ENCODE data around the gene NEU1.

Gene NEU1

DNA sequence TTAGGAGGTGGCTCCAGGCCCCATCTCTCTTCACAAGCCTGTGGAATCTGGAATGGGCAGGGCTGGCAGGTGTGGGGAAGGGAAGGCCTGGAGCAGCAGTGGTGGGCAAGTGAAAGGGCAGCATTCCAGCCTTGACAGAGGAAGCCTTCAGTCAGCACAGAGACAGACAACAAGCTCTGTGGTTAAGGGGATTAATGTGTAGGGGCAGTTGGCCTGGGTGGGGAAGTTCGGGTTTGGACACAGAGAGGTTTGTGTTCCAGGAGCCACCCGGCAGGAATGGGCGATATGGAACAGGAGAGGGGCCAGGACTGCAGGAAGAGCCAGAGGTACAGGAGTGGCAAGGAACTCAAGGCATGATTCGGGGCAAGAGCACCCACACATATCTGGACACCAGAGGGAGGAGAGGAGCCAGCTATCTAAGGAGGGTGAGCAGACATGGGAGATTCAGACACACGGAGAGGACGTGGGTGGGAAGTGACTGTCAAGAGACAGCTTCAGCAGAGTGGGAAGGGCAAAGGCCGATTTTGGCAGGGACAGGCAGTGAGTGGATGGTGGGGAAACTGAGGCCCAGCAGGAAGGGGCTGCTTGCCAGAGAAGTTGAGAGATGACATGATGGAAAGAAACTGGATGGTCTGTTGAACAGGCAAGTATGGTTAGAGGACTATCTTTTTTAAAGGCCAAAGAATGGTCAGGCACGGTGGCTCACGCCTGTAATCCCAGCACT lies 18.7 kb upstream of the NEU1 start:
- no peak overlapping the region for H3K9ac ChIP-seq (ENCODE audit: low read length)

DNA sequence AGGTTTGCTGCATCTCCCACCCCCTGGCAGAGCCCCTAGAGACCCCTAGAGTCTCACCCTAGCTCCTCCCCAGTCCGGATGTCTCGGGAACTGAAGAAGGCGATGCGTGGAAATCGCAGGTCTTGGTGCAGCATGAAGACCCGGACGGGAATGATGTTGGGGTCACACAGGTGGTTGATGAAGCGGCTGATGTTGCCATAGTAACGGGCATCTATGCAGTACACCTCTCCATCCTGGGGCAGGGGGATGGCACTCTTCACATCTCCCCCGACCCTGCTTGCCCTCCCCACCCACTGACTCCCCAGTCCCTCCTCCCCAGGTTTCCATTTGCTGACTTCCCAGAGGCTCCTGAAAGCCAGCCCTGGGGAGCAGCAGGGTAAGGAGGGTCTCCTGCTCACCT lies 18.0 kb upstream of the NEU1 start:
- Histone ChIP-seq H3K14ac (ENCODE audit: low read length in 2 of 2) (no peak overlapping the region), H3K36me3 (ENCODE audit: control insufficient read depth in 1 of 2, insufficient read depth in 2 of 2, low read depth in 1 of 2, low read length in 2 of 2) (peaks cover 58 to 61% of the 10 kb centered on the region in 2 experiments), H2BK12ac (ENCODE audit: low read length in 2 of 2) (no peak overlapping the region), H2BK15ac (ENCODE audit: low read depth, poor library complexity, severe bottlenecking) (no peak overlapping the region), H3K9me3 (ENCODE audit: control insufficient read depth, low read length) (no peaks in the 10 kb centered on the region), H2BK120ac (ENCODE audit: low read depth, low read length) (no peak overlapping the region), H2BK5ac (ENCODE audit: low read depth, low read length, poor library complexity, severe bottlenecking) (no peak overlapping the region), H4K91ac (ENCODE audit: low read length) (no peak overlapping the region), H3K27me3 (ENCODE audit: control insufficient read depth in 1 of 2, insufficient read depth in 1 of 2, low read length in 2 of 2) (no peaks in the 10 kb centered on the region), H4K8ac (ENCODE audit: low read length) (no peak overlapping the region), H3K9ac (ENCODE audit: low read length) (no peak overlapping the region), H3K18ac (ENCODE audit: low read depth in 1 of 2, low read length in 2 of 2) (no peak overlapping the region), H2AK5ac (ENCODE audit: low read length, severe bottlenecking) (no peak overlapping the region), H3K4ac (ENCODE audit: low read depth in 1 of 2, low read length in 2 of 2) (no peak overlapping the region), H3K23ac (ENCODE audit: low read length in 2 of 2) (no peak overlapping the region), H2AFZ (ENCODE audit: low read depth, low read length) (no peak overlapping the region), H3K4me3 (ENCODE audit: insufficient read depth in 1 of 2, low read depth in 1 of 2, low read length in 2 of 2) (no peak overlapping the region), H3K79me1 (replicated peaks; ENCODE audit: low read length, poor library complexity, severe bottlenecking) (no peaks in the 10 kb centered on the region), H3K4me2 (ENCODE audit: low read length, poor library complexity, severe bottlenecking) (no peak overlapping the region), H3K4me1 (ENCODE audit: control insufficient read depth, insufficient read depth, low read depth, low read length) (peaks cover 9% of the 10 kb centered on the region), H3K27ac (ENCODE audit: low read length, poor library complexity, severe bottlenecking) (no peak overlapping the region)
- no peak for DNase-seq
- WGBS, result 95% methylated on average over 9 of the region's 10 CpGs

More for the DNA sequence above, 18.7 kb upstream of the NEU1 start:
- H2BK5ac ChIP-seq (ENCODE audit: low read depth, low read length, poor library complexity, severe bottlenecking), result no peak overlapping the region
- no peaks in the 10 kb centered on the region for H3K79me1 ChIP-seq (replicated peaks; ENCODE audit: low read length, poor library complexity, severe bottlenecking)
- H2BK120ac ChIP-seq (ENCODE audit: low read depth, low read length), result no peak overlapping the region
- no peak overlapping the region for H3K4ac ChIP-seq (ENCODE audit: low read depth in 1 of 2, low read length in 2 of 2)
- no peak overlapping the region for H3K4me3 ChIP-seq (ENCODE audit: insufficient read depth in 1 of 2, low read depth in 1 of 2, low read length in 2 of 2)
- no peak overlapping the region for H2BK15ac ChIP-seq (ENCODE audit: low read depth, poor library complexity, severe bottlenecking)
- no peaks in the 10 kb centered on the region for H3K9me3 ChIP-seq (ENCODE audit: control insufficient read depth, low read length)
- H3K23ac ChIP-seq (ENCODE audit: low read length in 2 of 2), result no peak overlapping the region
- peaks cover 9% of the 10 kb centered on the region for H3K4me1 ChIP-seq (ENCODE audit: control insufficient read depth, insufficient read depth, low read depth, low read length)
- peaks cover 62 to 64% of the 10 kb centered on the region in 2 experiments for H3K36me3 ChIP-seq (ENCODE audit: control insufficient read depth in 1 of 2, insufficient read depth in 2 of 2, low read depth in 1 of 2, low read length in 2 of 2)
- no peak overlapping the region for H3K27ac ChIP-seq (ENCODE audit: low read length, poor library complexity, severe bottlenecking)
- no peak overlapping the region for H4K91ac ChIP-seq (ENCODE audit: low read length)
- H3K14ac ChIP-seq (ENCODE audit: low read length in 2 of 2), result no peak overlapping the region
- no peak overlapping the region for H3K4me2 ChIP-seq (ENCODE audit: low read length, poor library complexity, severe bottlenecking)
- no peak for DNase-seq
- H3K18ac ChIP-seq (ENCODE audit: low read depth in 1 of 2, low read length in 2 of 2), result no peak overlapping the region
- H3K27me3 ChIP-seq (ENCODE audit: control insufficient read depth in 1 of 2, insufficient read depth in 1 of 2, low read length in 2 of 2), result no peaks in the 10 kb centered on the region
- no peak overlapping the region for H4K8ac ChIP-seq (ENCODE audit: low read length)
- 96% methylated on average over 9 of the region's 9 CpGs for WGBS
- H2BK12ac ChIP-seq (ENCODE audit: low read length in 2 of 2), result no peak overlapping the region
- H2AK5ac ChIP-seq (ENCODE audit: low read length, severe bottlenecking), result no peak overlapping the region
- no peak overlapping the region for H2AFZ ChIP-seq (ENCODE audit: low read depth, low read length)

DNA sequence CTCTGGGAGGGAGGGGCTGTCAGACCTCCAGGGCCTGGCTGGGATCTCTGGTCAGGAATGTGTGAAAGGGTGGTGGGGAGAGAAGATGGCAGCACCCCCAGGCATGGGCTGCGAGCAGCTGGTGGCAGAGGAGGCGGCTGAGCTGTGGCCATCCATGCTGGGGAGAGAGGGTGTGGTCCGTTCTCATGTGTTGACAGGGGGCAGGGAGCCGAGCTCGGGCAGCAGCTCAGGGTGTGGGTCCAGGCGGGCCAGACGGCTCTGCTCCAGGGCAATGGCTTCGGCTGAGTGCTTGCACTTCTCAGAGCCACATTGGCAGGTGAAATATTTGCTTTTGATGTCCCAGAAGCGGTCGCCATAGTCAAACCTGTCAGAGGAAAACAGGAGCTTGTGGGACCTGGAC lies 17.3 kb upstream of the NEU1 start:
- Histone ChIP-seq H3K36me3 (ENCODE audit: control insufficient read depth in 1 of 2, insufficient read depth in 2 of 2, low read depth in 1 of 2, low read length in 2 of 2) (peaks cover 53 to 56% of the 10 kb centered on the region in 2 experiments), H4K8ac (ENCODE audit: low read length) (no peak overlapping the region), H3K18ac (ENCODE audit: low read depth in 1 of 2, low read length in 2 of 2) (no peak overlapping the region), H3K27me3 (ENCODE audit: control insufficient read depth in 1 of 2, insufficient read depth in 1 of 2, low read length in 2 of 2) (no peaks in the 10 kb centered on the region), H2BK15ac (ENCODE audit: low read depth, poor library complexity, severe bottlenecking) (no peak overlapping the region), H3K23ac (ENCODE audit: low read length in 2 of 2) (no peak overlapping the region), H2AFZ (ENCODE audit: low read depth, low read length) (no peak overlapping the region), H3K79me1 (replicated peaks; ENCODE audit: low read length, poor library complexity, severe bottlenecking) (no peaks in the 10 kb centered on the region), H3K4me2 (ENCODE audit: low read length, poor library complexity, severe bottlenecking) (no peak overlapping the region), H3K9ac (ENCODE audit: low read length) (no peak overlapping the region), H3K27ac (ENCODE audit: low read length, poor library complexity, severe bottlenecking) (no peak overlapping the region), H2BK120ac (ENCODE audit: low read depth, low read length) (no peak overlapping the region), H3K9me3 (ENCODE audit: control insufficient read depth, low read length) (no peaks in the 10 kb centered on the region), H2BK5ac (ENCODE audit: low read depth, low read length, poor library complexity, severe bottlenecking) (no peak overlapping the region), H3K14ac (ENCODE audit: low read length in 2 of 2) (no peak overlapping the region), H3K4me3 (ENCODE audit: insufficient read depth in 1 of 2, low read depth in 1 of 2, low read length in 2 of 2) (no peak overlapping the region), H3K4me1 (ENCODE audit: control insufficient read depth, insufficient read depth, low read depth, low read length) (peaks cover 9% of the 10 kb centered on the region), H3K4ac (ENCODE audit: low read depth in 1 of 2, low read length in 2 of 2) (no peak overlapping the region), H4K91ac (ENCODE audit: low read length) (no peak overlapping the region), H2BK12ac (ENCODE audit: low read length in 2 of 2) (no peak overlapping the region), H2AK5ac (ENCODE audit: low read length, severe bottlenecking) (no peak overlapping the region)
- no peak for DNase-seq
- 97% methylated on average over 10 of the region's 10 CpGs for WGBS

DNA sequence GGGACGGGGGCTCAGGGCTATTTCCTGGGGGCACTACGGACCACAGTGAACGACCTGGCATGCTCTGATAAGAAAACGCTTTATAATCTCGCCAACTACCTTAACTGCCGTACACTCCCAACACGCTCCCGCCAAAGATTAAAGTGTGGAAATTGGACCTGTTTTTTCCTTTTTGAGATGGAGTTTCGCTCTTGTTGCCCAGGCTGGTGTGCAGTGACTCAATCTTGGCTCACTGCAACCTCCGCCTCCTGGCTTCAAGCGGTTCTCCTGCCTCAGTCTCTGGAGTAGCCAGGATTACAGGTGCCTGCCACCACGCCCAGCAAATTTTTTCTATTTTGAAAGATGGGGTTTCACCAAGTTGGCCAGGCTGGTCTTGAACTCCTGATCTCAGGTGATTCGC lies 16.5 kb upstream of the NEU1 start:
- Histone ChIP-seq H3K9me3 (ENCODE audit: control insufficient read depth, low read length) (no peaks in the 10 kb centered on the region), H3K4ac (ENCODE audit: low read depth in 1 of 2, low read length in 2 of 2) (no peak overlapping the region), H2BK15ac (ENCODE audit: low read depth, poor library complexity, severe bottlenecking) (peak overlapping the region; percentile 8), H4K91ac (ENCODE audit: low read length) (no peak overlapping the region), H3K36me3 (ENCODE audit: control insufficient read depth in 1 of 2, insufficient read depth in 2 of 2, low read depth in 1 of 2, low read length in 2 of 2) (peaks cover 45 to 49% of the 10 kb centered on the region in 2 experiments), H3K14ac (ENCODE audit: low read length in 2 of 2) (no peak overlapping the region), H3K4me2 (ENCODE audit: low read length, poor library complexity, severe bottlenecking) (no peak overlapping the region), H2BK12ac (ENCODE audit: low read length in 2 of 2) (no peak overlapping the region), H3K9ac (ENCODE audit: low read length) (no peak overlapping the region), H2BK120ac (ENCODE audit: low read depth, low read length) (no peak overlapping the region), H2AFZ (ENCODE audit: low read depth, low read length) (no peak overlapping the region), H2BK5ac (ENCODE audit: low read depth, low read length, poor library complexity, severe bottlenecking) (no peak overlapping the region), H3K23ac (ENCODE audit: low read length in 2 of 2) (no peak overlapping the region), H3K79me1 (replicated peaks; ENCODE audit: low read length, poor library complexity, severe bottlenecking) (no peaks in the 10 kb centered on the region), H3K27me3 (ENCODE audit: control insufficient read depth in 1 of 2, insufficient read depth in 1 of 2, low read length in 2 of 2) (no peaks in the 10 kb centered on the region), H3K4me1 (ENCODE audit: control insufficient read depth, insufficient read depth, low read depth, low read length) (peaks cover 9% of the 10 kb centered on the region), H4K8ac (ENCODE audit: low read length) (no peak overlapping the region), H3K27ac (ENCODE audit: low read length, poor library complexity, severe bottlenecking) (no peak overlapping the region), H2AK5ac (ENCODE audit: low read length, severe bottlenecking) (no peak overlapping the region), H3K18ac (ENCODE audit: low read depth in 1 of 2, low read length in 2 of 2) (no peak overlapping the region), H3K4me3 (ENCODE audit: insufficient read depth in 1 of 2, low read depth in 1 of 2, low read length in 2 of 2) (no peak overlapping the region)
- no peak for DNase-seq
- 96% methylated on average over 13 of the region's 13 CpGs for WGBS
